Prostate gland (tissue), 2 donors: ENCODE measurements around the gene CRYGC.

Experiments
- POLR2AphosphoS5 ChIP-seq: sonication (generic); formaldehyde crosslinking; IDR thresholded peaks from one replicate; pipeline ENCODE4 v1.6.1; 2017; ENCODE audit warnings: antibody characterized with exemption
- TF ChIP-seq, protein P1 (sequence below), 4 experiments: fragments of 200-600 bp in 2 of 4; fragments of 450-650 bp in 2 of 4; sonication (generic) in 2 of 4; IDR thresholded peaks; 1 replicate in 3 of 4; 2 replicates in 1 of 4; pipeline ENCODE4 v1.5.1; 2016 to 2019; ENCODE audit warnings: antibody characterized with exemption in 4 of 4, mild to moderate bottlenecking in 2 of 4, moderate library complexity in 2 of 4

GRCh38 chr2:208092093-208092832 lies 37.4 kb downstream of the CRYGC start:
- TF ChIP-seq, protein P1, sequence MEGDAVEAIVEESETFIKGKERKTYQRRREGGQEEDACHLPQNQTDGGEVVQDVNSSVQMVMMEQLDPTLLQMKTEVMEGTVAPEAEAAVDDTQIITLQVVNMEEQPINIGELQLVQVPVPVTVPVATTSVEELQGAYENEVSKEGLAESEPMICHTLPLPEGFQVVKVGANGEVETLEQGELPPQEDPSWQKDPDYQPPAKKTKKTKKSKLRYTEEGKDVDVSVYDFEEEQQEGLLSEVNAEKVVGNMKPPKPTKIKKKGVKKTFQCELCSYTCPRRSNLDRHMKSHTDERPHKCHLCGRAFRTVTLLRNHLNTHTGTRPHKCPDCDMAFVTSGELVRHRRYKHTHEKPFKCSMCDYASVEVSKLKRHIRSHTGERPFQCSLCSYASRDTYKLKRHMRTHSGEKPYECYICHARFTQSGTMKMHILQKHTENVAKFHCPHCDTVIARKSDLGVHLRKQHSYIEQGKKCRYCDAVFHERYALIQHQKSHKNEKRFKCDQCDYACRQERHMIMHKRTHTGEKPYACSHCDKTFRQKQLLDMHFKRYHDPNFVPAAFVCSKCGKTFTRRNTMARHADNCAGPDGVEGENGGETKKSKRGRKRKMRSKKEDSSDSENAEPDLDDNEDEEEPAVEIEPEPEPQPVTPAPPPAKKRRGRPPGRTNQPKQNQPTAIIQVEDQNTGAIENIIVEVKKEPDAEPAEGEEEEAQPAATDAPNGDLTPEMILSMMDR (IDR thresholded peaks at IDR 0.05), result no peak
- TF ChIP-seq POLR2AphosphoS5, result no peak
